ENCODE data around the gene VRK1. TPM values are rescaled to one million over a fixed set of nuclear protein-coding genes. Genes with fewer than 3 reads are reported as not detected.

The VRK1 gene
- total and polyA plus RNA-seq, 2 of the 8 experiments (the other 6 are each of a cell fraction or from before 2014, with no cell fraction given) = 24.2 to 64.8 TPM

- no peak for TF ChIP-seq ATF2 (IDR thresholded peaks at IDR 0.05; ENCODE audit: low read length)
Measured at GRCh38 chr14:96783043-96783914, 13.9 kb upstream of the VRK1 start (continued).

Measured in H1 (cell line).